ENCODE data around the gene CNST.

DNA sequence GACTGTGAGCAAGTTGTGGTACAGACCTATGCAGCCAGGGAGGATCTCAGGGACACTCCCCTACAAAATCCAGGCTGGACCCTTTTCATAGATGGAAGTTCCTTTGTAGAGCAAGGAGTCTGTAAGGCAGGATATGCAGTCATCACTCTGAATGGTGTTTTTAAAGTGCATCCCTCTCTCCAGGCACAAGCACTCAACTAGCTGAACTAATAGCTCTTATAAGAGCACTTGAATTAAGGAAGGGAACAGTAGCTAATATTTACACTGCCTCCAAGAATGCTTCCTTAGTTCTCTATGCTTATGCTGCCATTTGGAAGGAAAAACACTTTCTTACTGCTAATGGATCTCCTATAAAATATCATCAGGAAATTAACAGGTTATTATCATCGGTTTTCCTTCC lies 32.1 kb upstream of the CNST start:
- TF ChIP-seq, protein P1, sequence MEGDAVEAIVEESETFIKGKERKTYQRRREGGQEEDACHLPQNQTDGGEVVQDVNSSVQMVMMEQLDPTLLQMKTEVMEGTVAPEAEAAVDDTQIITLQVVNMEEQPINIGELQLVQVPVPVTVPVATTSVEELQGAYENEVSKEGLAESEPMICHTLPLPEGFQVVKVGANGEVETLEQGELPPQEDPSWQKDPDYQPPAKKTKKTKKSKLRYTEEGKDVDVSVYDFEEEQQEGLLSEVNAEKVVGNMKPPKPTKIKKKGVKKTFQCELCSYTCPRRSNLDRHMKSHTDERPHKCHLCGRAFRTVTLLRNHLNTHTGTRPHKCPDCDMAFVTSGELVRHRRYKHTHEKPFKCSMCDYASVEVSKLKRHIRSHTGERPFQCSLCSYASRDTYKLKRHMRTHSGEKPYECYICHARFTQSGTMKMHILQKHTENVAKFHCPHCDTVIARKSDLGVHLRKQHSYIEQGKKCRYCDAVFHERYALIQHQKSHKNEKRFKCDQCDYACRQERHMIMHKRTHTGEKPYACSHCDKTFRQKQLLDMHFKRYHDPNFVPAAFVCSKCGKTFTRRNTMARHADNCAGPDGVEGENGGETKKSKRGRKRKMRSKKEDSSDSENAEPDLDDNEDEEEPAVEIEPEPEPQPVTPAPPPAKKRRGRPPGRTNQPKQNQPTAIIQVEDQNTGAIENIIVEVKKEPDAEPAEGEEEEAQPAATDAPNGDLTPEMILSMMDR (IDR thresholded peaks at IDR 0.05; ENCODE audit: insufficient read depth, low read length, poor library complexity, severe bottlenecking): no peak
- no peak for TF ChIP-seq EZH2phosphoT487 (conservative IDR thresholded peaks at IDR 0.05; ENCODE audit: low read length)

All from SU-DHL-6 (cell line).